MV-4-11 (cell line): ENCODE data around the gene TNFRSF4.

Source experiments
- DNase-seq: peaks from one replicate; lab custom pipeline; 2025; lab: John Stamatoyannopoulos, UW

Gene TNFRSF4

DNA sequence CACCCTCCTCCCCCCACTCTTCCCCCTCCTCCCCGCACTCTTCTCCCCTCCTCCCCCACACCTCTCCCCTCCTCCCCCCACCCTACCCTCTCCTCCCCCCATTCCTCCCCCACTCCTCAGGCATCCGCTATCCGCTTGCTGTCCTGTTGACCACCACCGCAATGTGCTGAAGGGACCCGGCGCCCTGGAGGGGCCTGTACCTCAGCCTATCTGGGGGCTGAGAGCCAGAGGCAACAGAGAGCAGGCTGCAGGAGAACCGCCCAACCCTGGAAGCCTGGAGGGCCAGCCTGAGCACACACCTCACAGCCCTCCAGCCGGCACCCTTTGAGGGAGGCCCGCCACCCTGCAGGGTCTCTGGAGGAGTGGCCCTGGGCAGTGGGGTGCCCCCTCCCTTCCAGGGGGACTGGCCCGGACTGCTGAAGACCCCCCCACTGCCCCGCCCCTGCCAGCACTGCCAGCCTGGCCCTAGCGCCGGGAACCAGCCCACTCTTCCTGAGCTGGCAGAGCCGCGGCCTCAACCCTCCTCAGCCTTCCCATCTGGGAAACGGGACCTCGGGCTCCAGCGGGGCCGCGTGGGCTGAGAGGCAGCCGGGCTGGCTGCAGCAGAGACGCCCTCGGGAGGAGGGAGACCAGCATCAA, 31.3 kb upstream of the TNFRSF4 start:
- no peak for DNase-seq

DNA sequence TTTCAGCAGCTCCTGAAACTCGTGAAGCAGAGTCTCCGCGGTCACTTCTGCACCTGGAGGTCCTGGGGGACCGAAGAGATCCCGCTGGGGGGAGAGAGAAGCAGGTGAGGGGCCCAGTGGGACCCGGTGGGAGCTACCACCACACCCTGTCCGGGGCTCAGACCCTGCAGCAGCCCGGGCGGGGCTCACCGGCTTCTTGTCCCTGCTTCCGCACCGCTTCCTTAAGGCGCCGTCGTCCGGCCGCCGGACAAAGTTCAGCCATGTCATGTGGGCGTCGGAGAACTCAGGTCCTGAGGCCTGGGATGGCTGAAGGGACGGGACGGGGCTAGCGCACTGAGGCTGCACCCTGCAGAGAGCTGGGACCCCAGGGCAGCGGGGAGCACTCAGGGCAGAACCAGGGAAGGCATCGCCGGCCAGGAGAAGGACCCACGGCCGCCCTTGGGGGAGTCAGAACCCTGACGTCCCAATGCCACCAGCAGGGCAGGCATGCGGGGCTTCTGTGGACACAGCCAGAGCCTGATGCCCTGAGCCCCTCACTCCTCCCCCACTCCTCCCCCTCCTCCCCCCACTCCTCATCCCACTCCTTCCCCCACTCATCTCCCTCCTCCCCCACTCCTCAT, 30.3 kb upstream of the TNFRSF4 start:
- no peak for DNase-seq

GRCh38 chr1:1243807-1244191, 29.8 kb upstream of the TNFRSF4 start:
- no peak for DNase-seq

- DNase-seq, result no peak
These were observed 29.3 kb upstream of the TNFRSF4 start for GRCh38 chr1:1243266-1243660.

DNA sequence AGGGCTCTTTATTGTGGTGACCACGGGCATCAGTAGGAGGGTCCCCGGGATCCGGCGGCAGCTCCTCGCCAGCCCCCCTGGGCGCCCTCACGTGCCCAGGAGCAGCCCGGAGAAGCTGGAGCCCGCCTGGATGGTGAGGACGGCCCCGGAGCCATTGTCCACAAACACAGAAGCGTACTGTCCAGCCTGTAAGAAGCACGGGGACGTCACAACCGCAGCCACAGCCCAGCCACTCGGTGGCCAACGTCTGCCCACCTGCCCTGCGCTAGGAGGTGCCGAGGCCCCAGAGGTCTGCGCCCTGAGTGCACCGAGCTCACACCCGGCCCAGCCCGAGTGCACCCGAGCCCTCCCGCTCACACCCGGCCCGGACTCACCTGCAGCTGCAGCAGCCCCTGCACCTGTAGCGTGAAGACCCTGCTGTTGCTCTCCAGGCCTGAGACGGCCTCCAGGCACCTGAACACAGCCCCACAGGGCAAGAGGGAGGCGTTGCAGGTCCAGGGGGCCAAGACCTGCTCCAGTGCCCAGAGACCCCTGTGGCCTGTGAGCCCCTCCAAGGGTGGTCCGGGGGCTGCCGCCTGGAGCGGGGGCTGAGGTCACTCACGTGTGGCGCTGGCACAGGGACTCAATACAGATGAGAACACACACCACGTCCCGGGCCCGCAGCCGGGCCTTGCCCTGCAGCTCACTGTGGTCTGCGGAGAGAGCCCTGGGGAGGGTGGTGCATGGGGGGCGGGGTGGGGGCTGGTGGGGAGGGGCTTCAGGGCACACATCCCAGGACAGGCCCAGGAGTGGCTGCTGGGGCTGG, 28.7 kb upstream of the TNFRSF4 start:
- no peak for DNase-seq

GRCh38 chr1:1241588-1242219, 27.8 kb upstream of the TNFRSF4 start:
- DNase-seq, result no peak

DNA sequence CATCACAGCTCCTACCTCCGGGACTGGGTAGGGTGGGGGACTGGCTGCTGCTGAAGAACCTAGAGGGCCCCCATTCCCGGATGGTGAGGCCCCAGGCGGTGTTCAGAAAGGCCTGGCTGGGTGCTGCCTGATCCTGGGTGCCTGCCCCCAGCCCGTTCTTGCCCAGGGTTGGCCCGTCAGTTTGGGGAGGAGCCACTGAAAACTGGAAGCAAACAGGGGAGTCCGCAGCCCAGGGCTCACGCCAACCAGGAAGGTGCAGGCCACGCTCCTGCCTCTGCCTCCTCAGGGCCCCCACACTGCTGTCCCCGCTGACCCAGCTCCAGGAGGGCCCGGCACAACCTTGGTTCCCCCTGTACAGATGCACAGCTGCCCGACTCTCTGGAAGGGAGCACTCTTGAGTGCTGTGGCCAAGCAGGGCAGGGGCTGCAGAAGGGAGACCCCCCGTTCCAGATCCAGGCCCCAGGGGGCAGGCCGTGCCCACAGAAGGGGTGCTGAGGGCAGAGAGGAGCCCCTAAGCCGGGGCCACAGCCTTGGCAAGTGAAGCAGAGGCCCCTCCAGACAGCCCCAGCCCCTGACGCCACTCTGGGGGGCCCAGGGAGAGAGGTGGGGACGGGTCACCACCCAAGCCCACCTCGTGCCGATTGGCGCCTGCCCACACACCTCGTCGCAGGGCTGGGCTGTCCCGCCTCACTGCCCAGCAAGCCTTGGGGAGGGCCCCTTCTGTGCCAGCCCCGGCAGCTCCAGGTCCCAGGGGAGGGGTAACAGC, 27.1 kb upstream of the TNFRSF4 start:
- no peak for DNase-seq

DNA sequence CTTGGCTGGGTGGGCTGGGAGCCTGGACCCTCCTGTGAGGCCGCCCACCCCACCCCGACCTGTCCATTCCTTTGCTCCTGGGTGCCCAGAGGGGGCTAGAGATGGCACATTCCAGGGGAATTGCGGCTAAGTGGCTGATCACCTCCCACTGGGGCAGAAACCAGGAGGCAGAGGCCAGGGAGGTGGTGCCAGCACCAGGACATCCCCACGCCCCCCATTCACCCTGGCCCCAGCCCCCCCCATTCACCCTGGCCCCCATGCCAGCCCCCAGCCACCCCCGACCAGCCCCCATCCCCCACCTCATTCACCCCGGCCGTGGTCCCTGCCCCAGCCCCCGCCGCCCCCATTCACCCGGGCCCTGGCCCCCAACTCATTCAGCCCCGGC, 26.4 kb upstream of the TNFRSF4 start:
- no peak for DNase-seq

DNA sequence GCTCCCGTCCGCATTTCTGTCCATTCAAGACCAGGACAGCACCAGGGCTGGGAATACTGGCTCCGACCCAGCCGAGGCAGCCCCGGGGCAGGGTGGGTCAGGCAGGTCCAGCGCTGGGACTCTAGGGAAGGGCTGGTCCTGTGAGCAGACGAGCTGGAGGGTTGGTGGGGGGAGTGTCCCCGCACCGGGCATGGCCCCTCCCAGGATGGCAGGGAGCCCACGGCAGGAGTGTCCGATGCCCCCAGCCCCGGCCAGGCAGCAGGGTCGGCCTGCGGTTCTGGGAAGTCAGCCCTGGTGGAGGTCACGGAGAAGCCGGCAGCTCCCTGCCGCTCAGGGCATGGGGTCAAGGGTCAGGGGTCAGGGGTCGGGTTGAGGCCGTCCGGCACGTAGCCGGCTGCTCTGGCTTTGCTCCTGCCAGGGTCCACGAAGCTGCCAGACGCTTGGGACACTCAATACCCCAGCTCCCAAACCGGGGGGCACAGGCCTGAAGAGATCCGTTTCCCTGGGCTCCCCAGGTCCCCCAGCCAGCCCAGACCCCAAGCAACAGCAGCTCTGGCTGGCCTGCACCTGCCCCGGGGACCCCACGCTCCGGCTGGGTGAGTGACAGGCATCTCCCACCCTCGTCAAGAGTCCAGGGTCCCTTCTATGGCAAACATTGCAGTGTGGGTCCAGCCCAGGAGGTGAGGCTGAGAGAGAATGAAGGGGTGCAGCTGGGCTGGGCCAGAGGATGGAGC, 25.8 kb upstream of the TNFRSF4 start:
- no peak for DNase-seq

DNA sequence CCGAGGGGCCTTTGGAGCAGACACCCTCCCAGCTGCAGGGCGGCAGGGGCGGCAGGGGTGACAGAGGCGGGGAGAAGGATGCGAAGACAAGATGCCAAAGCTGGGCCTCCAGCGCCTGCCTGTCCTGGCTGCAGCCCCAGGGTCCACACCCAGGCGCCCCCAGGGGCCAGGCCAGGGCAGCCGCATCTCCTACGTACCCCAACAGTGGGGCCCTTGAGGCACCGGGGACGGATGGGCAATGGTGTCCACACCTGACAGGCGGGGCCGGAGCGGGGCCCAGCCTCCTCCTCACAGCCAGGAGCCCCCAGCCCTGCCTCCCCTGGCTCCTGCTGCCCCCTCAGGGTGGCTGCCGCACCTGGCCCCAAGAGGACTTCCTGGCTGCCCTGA, 25.3 kb upstream of the TNFRSF4 start:
- no peak for DNase-seq

DNA sequence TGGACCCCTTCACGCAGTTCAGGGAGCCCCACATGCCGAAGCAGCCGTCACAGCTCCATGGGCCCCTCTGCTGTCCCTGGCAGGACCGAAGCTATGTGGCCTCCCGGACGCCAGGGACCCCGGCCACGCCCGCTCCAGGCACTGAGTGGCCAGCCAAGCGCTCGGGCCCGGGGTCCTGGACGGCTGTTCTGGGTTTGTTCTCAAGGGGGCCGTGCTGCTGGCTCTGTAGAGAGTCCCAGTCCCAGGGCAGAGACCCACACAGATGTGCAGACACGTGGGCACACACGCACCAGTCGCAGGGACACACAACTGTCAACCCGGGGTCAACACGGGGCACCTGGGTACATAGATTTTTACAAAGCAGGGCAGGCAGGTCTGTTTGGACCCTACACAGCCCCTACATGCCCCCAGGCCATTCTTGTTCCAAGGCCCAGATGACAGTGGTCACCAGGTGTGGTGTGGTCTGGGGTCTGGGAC, 24.8 kb upstream of the TNFRSF4 start:
- no peak for DNase-seq

DNA sequence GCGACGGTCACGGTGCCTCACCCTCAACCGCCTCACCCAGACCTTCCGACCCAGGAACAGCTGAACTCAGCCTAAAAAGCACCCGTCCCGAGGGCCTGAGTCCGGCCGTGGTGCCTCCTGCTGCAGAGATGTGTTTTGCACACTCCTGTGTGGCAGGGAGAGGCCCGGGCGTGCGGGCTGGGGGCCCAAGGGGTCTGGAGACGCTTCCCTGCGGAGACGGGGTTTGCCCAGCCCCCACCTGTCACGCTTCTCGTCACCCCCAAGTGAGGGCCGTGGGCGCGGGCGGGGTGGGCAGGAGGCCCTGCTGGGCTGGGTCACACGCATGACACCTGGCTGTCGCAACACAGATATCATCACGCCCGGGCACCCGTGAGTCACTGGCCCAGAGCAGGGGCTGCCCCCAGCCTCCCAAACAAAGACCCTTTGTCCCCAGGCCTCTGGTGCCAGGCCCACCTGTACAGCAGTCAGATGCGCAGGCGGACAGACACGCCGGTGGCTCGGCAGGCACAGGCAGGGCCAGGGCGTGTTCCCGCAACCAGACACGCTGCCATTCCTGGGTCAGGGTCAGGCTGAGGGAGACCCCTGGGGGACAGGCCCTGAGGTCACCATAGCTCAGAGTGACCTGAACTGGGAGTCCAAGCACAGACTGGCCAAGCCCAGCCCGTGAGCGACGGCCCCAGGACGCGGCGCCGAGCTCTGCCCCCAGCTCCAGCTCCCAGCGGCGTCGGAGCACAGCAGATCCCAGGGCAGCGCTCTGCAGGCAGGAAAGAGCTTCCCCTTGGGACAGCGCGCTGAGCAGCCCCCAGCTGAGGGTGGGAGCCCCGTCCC, 24.1 kb upstream of the TNFRSF4 start:
- DNase-seq, result no peak

DNA sequence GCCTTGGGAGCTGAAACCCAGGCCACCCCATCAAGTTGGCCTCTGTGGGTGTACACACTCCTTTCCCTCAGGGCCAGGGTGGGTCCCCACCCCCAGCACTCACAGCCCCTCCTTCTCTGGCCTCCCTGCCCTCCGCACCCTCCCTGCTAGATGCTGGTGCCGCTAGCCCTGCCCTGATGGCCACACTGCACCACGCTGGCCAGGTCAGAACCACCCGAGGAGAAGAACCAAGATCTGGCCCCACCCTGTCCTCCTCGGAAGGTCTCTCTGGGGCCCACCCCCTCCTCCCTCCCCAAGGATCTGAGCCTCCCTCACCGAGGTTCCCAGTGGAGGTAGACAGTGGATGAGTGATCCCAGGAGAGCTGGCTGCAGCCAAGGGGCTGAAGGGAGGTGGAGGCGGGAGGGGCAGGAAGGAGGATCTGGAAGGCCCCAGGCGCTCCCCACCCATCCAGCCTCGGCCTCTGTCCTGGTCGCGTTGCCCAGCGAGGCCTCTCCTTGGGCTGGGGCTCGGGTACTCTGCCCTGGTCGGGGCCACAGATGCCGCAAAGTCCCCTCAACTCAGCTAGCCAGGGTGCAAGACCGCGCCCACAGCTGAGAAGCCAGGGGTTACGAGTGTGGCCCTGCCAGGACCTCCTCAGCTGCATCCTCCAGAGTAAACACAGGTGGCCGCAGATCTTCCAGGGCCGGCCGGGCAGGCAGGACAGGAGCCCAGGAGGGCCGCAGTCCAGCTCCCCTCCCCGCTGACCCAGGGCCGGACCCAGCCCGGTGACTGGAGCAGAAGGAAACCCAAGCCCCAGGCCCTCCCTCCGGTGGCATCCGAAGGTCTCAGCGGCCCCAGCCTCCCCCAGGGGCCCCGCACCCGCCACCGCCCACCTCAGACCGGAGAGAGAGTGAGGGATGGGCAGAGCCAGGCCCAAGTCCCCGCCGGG, 23.3 kb upstream of the TNFRSF4 start:
- no peak for DNase-seq

DNA sequence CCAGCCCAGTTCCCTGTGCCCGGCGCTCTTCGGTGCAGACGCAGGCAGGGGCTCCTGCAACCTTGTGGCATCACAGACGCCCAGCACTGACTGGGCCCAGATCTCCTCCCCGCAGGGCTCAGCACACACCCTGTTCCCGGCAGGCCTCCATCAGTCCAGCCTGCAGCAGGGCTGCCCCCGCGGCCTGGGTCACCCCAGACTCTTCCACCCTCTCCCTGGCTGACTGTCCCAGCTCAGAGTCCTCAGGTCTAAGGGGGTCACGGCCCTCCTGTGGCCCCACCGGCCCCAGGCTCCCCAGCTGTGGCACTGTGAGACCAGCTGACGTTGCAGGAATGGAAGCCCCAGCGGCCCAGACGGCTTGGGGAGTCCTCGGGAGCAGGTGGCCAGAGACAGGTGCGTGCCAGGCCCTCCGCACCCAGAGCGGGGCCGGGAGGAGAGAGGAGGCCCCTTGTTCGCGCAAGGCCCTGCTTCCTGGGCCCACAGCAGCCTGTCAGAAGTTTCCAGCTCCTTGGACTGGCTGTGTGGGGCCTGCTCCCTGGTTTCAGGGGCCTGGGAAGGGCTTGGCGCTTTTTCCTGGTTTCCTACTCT, 22.3 kb upstream of the TNFRSF4 start:
- no peak for DNase-seq

- no peak for DNase-seq
These were observed 21.2 kb upstream of the TNFRSF4 start for GRCh38 chr1:1235016-1235744.

DNA sequence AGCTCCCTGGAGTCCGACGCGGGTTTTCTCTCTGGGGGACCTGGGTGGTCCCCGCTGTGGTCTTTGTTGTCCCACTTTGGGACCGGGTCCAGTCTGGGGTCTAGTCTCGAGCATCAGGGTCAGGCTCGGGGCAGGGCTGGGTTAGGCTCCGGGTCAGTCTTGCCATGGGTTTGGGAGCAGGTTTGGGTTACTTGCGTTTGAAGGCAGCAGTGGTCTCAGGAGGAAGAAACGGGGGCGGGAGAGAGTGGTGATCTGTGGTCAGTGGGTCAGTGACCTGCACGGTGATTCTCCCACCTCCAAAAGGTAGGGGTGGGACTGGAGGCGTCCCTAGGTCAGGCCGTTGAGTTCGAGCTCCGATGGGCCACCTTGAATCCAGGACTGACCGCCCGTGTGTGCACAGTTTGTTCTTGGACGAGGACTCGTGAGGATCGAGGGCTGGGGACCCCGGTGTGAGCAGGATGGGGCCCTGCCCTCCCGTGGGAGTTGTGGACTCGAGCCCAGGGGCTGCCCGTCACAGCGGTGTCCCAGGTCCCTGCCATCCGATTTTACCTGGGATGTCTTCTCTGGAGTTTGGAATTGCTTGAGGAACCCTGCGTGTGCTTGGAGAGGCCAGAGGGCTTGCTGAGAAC, 20.3 kb upstream of the TNFRSF4 start:
- no peak for DNase-seq

GRCh38 chr1:1233567-1233892, 19.6 kb upstream of the TNFRSF4 start:
- DNase-seq, result no peak
